GM12891 (cell line): ENCODE data around the gene PPP3R1.

Experiments
- PAX5 ChIP-seq: IDR thresholded peaks from 2 replicates; pipeline ENCODE4 v1.6.1; 2011; ENCODE audit warnings: low read length, moderate library complexity, mild to moderate bottlenecking; ENCODE audit not compliant: insufficient read depth, severe bottlenecking
- POLR2A ChIP-seq: IDR thresholded peaks from 2 replicates; pipeline ENCODE4 v1.6.1; 2011; ENCODE audit warnings: low read depth, low read length, control low read depth
- POLR2AphosphoS5 ChIP-seq: IDR thresholded peaks from 2 replicates; pipeline ENCODE4 v1.6.1; 2011; ENCODE audit warnings: low read depth, low read length, control low read depth
- POU2F2 ChIP-seq: IDR thresholded peaks from 2 replicates; pipeline ENCODE4 v1.6.1; 2011; ENCODE audit warnings: low read depth, mild to moderate bottlenecking, control low read depth, low read length, moderate library complexity
- SPI1 ChIP-seq: IDR thresholded peaks from 2 replicates; pipeline ENCODE4 v1.6.1; 2011; ENCODE audit warnings: low read depth, low read length, control low read depth
- TAF1 ChIP-seq: IDR thresholded peaks from 2 replicates; pipeline ENCODE4 v1.6.1; 2011; ENCODE audit warnings: low read depth, low read length, control low read depth

GRCh38 chr2:68171146-68171545 is 81.2 kb downstream of the PPP3R1 start:
- no peak for TF ChIP-seq TAF1
- TF ChIP-seq POLR2AphosphoS5 = no peak
- TF ChIP-seq POLR2A = no peak
- no peak for TF ChIP-seq PAX5
- no peak for TF ChIP-seq SPI1
- no peak for TF ChIP-seq POU2F2
